Measurements from ENCODE around the gene SYT3.
A peak's percentile ranks its signal among the peaks of the same experiment; 100 is the strongest.

The SYT3 gene

GRCh38 chr19:50661766-50662650, 22.3 kb upstream of the SYT3 start:
- no peak for DNase-seq

- DNase-seq, result no peak
These were observed 21.3 kb upstream of the SYT3 start for GRCh38 chr19:50661023-50661422.

GRCh38 chr19:50660088-50660366, 20.3 kb upstream of the SYT3 start:
- DNase-seq, result no peak

DNA sequence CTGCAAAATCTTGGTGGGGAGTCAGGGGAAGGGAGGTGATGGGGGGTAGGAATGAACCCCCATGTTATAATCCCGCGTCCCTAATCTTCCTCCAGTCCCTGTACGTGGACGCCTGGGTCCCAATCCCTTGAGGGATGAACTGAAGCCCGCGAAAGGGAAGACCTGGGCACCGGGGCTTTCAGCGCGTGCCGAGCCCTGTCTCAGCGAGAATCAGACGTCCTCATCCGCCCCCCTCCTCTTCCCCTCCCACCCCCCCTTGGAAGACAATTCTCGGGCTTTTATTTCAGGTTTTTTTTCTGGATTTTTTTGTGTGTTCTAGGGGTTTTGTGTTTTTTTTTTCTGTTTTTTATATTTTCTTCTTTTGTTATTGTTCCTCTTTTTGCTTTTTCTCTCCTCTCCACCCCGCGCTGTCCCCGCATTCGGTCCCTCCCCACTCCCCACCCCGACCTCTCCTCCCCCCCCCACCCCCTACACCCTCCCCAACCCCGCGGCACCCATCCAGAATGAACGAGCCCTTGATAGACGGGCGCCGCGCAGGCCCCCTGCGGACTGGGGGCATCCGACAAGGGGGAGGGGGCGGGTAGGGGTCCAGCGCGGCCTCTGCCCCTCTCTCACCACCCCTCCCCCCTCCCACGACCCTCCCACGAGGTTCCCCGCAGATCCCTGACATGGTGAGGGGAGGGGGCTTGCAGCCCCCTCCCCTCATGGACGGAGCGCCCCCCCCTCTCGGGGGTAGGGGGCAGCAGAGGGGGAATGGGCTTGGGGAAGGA, 19.8 kb upstream of the SYT3 start:
- no peak for DNase-seq

- DNase-seq, result no peak
These were observed 19.0 kb upstream of the SYT3 start for GRCh38 chr19:50658441-50659317.

- DNase-seq, result peak; percentile 29
These were observed 18.2 kb upstream of the SYT3 start for GRCh38 chr19:50657712-50658440.

- DNase-seq, result no peak
These were observed 17.6 kb upstream of the SYT3 start for GRCh38 chr19:50657222-50657669.

- DNase-seq, result no peak
These were observed 15.2 kb upstream of the SYT3 start for GRCh38 chr19:50654882-50655281.

GRCh38 chr19:50652722-50653121, 13.0 kb upstream of the SYT3 start:
- DNase-seq, result no peak

- DNase-seq, result no peak
These were observed 11.5 kb upstream of the SYT3 start for GRCh38 chr19:50651174-50651573.

GRCh38 chr19:50649433-50650391, 10.0 kb upstream of the SYT3 start, which contains the start of gene C19orf81:
TSS of gene C19orf81 (plus strand) at chr19:50649445. CDS start at chr19:50649445, 0 bp downstream.
- DNase-seq, result peak; percentile 3

- no peak for DNase-seq
These were observed 9.0 kb upstream of the SYT3 start for GRCh38 chr19:50648659-50649058.

DNA sequence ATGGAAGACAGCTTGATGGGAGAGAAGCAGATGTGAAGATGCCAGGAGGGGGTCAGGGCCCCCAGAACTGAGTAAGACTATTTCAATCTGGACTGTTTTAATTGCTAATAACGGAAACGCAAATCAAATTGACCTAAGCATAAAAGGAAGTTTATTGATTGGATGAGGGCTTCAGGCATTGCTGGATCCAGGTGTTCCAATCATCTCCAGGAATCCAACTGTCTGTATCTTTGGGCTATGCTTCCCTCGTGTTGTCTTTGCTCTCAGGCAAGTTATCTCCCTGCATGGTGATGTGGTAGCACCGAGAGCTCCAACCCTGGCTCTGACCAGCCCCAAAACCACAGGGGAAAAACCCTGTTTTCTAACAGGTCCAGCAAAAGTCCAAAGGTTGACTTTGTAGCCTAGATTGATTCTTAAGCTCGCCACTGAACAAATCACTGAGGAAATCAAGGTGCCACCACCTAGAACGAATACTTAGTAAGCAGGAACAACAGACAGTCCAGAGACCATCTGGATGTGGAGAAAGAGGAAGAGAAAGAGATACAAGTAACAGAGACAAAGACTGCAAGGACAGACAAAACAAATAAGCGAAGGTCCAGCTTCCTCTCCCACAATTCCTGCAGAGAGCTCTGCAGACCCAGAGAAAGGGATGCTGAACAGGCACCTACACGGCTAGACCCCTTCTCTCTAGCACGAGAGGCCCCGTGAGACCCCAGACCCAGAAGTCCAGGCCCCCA, 8.4 kb upstream of the SYT3 start:
- no peak for DNase-seq

- DNase-seq, result no peak
These were observed 6.6 kb upstream of the SYT3 start for GRCh38 chr19:50646074-50646807.

- no peak for DNase-seq
These were observed 5.4 kb upstream of the SYT3 start for GRCh38 chr19:50645107-50645506.

DNA sequence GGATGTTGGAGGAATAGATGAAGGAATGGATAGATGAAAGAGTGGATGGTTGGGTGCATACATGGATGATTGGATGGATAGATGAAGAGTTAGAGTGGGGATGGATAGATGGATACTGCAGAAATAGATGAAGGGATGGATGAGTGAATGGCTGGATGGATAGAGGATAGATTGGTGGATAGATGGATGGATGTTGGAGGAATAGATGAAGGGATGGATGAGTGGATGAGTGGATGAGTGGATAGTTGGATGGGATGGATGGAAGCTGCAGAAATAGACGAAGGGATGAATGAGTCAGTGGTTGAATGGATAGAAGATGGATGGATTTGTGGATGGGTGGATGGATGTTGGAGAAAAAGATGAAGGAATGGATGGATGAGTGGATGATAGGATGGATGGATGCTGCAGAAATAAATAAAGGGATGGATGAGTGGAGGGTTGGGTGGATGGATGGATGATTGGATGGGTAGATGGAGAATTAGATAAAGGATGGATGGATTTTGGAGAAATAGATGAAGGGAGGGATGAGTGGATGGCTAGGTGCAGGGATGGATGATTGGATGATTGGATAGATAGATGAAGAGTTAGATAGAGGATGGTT, 4.7 kb upstream of the SYT3 start:
- DNase-seq, result no peak

- DNase-seq, result no peak
These were observed 687 bp upstream of the SYT3 start for GRCh38 chr19:50640368-50640767.

- no peak for DNase-seq
These were observed 1.1 kb downstream of the SYT3 start for GRCh38 chr19:50638600-50638999.
